HL-60 (cell line): ENCODE data around the gene DCXR.

Source experiments
- GABPA ChIP-seq: IDR thresholded peaks from 2 replicates; pipeline ENCODE4 v1.6.1; 2012; ENCODE audit warnings: low read depth
- POLR2AphosphoS5 ChIP-seq: IDR thresholded peaks from 2 replicates; pipeline ENCODE4 v1.6.1; 2012; ENCODE audit warnings: low read depth

GRCh38 chr17:82047379-82047778 lies 9.9 kb upstream of the DCXR start:
- TF ChIP-seq POLR2AphosphoS5 (no peak), GABPA (no peak)
